Stimulated activated CD4-positive, alpha-beta T cell treated with anti-CD3 and anti-CD28 coated beads, Interleukin-1b, Interleukin-23, amount 100 ng/mL, for 48 hours (primary cell): ENCODE measurements around the gene EVA1C.
"Not testable (repeated sequence)": the region's sequence is repeated elsewhere in the genome, so short reads cannot be mapped to it uniquely, and the experiment has no call there.

Source experiments
- DNase-seq: peaks from one replicate; pipeline ENCODE4 v3.0.0-alpha.2; 2020

EVA1C gene

GRCh38 chr21:32506411-32506965 is 94.0 kb downstream of the EVA1C start:
- DNase-seq: not testable (repeated sequence)

- no peak for DNase-seq
Measured at GRCh38 chr21:32507342-32507919, 94.9 kb downstream of the EVA1C start.

GRCh38 chr21:32508036-32508435 is 95.5 kb downstream of the EVA1C start:
- DNase-seq: not testable (repeated sequence)

- DNase-seq: no peak
Measured at GRCh38 chr21:32508558-32508957, 96.1 kb downstream of the EVA1C start.

GRCh38 chr21:32508975-32509374 is 96.5 kb downstream of the EVA1C start:
- not testable (repeated sequence) for DNase-seq

GRCh38 chr21:32514275-32515055 is 102.0 kb downstream of the EVA1C start:
- no peak for DNase-seq

- no peak for DNase-seq
Measured at GRCh38 chr21:32515874-32516273, 103.4 kb downstream of the EVA1C start.

GRCh38 chr21:32516756-32517649 is 104.5 kb downstream of the EVA1C start:
- DNase-seq: no peak

- DNase-seq: no peak
Measured at GRCh38 chr21:32519945-32520874, 107.7 kb downstream of the EVA1C start.

- no peak for DNase-seq
Measured at GRCh38 chr21:32520875-32521735, 108.6 kb downstream of the EVA1C start.

- no peak for DNase-seq
Measured at GRCh38 chr21:32521736-32522355, 109.3 kb downstream of the EVA1C start.

GRCh38 chr21:32523463-32523862 is 111.0 kb downstream of the EVA1C start:
- DNase-seq: no peak

- DNase-seq: no peak
Measured at GRCh38 chr21:32523988-32524719, 111.6 kb downstream of the EVA1C start.

- no peak for DNase-seq
Measured at GRCh38 chr21:32525282-32525681, 112.8 kb downstream of the EVA1C start.

GRCh38 chr21:32529679-32530078 is 117.2 kb downstream of the EVA1C start:
- no peak for DNase-seq

GRCh38 chr21:32530809-32531208 is 118.3 kb downstream of the EVA1C start:
- DNase-seq: not testable (repeated sequence)

- DNase-seq: not testable (repeated sequence)
Measured at GRCh38 chr21:32531561-32531960, 119.1 kb downstream of the EVA1C start.

- DNase-seq: no peak
Measured at GRCh38 chr21:32532636-32533035, 120.1 kb downstream of the EVA1C start.

- no peak for DNase-seq
Measured at GRCh38 chr21:32533053-32533452, 120.5 kb downstream of the EVA1C start.

- no peak for DNase-seq
Measured at GRCh38 chr21:32533611-32534010, 121.1 kb downstream of the EVA1C start.
